Choroid plexus epithelial cell (primary cell): ENCODE results near the gene IFI30.

Experiments
- DNase-seq: peaks from one replicate; pipeline ENCODE4 v3.0.0-alpha.2; 2010; ENCODE audit warnings: low read depth
- H3K4me3 ChIP-seq: 2 replicates; pipeline ENCODE4 v1.5.1; 2011; ENCODE audit warnings: low read depth, mild to moderate bottlenecking, control low read depth, low read length, moderate library complexity
- TF ChIP-seq, protein P1 (sequence below): conservative IDR thresholded peaks from 2 replicates; pipeline ENCODE4 v1.5.1; 2011; ENCODE audit warnings: low read depth, mild to moderate bottlenecking, control low read depth, inconsistent platforms, low read length, moderate library complexity

Gene IFI30

DNA sequence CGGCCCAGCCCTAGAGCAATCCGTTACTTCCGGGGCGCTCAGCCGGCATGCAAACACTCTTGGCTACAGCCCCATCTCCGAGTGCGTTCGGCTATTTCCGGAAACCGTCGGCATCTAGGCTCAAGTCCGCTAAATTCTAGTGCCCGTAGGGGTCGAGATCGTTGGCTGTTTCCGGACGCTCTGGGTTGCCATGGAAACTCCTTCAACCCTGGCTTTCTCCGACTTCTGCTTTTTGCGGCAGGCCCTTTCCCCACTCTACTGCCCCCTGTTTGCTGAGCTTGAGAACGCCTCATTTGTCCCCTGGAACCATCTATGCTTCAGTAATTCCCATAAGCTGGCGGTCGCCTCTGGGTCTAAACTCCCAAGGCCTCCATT is 21.2 kb upstream of the IFI30 start:
- peak overlapping the region; percentile 67 for H3K4me3 ChIP-seq
- TF ChIP-seq, protein P1, sequence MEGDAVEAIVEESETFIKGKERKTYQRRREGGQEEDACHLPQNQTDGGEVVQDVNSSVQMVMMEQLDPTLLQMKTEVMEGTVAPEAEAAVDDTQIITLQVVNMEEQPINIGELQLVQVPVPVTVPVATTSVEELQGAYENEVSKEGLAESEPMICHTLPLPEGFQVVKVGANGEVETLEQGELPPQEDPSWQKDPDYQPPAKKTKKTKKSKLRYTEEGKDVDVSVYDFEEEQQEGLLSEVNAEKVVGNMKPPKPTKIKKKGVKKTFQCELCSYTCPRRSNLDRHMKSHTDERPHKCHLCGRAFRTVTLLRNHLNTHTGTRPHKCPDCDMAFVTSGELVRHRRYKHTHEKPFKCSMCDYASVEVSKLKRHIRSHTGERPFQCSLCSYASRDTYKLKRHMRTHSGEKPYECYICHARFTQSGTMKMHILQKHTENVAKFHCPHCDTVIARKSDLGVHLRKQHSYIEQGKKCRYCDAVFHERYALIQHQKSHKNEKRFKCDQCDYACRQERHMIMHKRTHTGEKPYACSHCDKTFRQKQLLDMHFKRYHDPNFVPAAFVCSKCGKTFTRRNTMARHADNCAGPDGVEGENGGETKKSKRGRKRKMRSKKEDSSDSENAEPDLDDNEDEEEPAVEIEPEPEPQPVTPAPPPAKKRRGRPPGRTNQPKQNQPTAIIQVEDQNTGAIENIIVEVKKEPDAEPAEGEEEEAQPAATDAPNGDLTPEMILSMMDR: peak; percentile 79
- DNase-seq: peak; percentile 99

DNA sequence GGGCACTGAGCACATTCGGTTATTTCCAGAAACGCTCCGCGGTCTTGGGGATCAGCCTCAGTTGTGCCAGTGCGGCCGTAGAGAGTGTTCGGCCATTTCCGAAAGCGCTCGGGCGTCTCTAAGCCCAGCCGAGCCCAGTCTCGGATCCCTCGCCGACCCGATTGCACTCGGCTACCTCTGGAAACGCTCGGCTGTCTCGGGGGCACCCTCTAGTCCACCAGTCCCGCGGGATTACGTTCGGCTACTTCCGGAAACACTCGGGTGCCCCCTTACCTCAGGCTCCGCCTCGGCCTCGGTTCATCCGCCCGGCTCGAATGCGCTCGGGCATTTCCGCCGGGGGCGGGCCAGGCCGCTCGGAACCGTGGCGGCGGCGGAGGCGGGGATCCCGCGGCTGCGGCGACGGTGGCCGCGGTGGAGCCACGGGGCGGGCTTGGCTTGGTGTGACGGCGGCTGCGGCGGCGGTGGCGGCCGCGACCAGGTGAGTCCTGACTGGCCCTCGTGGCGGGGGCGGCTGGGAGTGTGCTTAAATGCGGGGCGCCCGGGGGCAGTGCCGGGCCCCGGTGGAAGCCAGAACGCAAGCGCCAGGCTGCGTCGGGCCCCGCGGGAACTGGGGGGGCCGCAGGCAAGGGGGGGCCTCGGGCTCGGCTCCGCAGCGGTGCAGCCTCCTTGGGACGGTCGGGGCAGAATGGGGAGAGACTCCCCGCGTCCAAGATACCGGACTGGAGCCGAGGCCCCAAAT is 20.6 kb upstream of the IFI30 start, which contains the start of gene PIK3R2:
Gene PIK3R2 (plus strand): TSS at position 347 of the 739 bp plus-strand sequence. CDS start 2,717 bp downstream, outside the sequence.
- peak; percentile 99 for DNase-seq
- TF ChIP-seq, protein P1: no peak
- H3K4me3 ChIP-seq: peak within 1 kb of the TSS; percentile 89

DNA sequence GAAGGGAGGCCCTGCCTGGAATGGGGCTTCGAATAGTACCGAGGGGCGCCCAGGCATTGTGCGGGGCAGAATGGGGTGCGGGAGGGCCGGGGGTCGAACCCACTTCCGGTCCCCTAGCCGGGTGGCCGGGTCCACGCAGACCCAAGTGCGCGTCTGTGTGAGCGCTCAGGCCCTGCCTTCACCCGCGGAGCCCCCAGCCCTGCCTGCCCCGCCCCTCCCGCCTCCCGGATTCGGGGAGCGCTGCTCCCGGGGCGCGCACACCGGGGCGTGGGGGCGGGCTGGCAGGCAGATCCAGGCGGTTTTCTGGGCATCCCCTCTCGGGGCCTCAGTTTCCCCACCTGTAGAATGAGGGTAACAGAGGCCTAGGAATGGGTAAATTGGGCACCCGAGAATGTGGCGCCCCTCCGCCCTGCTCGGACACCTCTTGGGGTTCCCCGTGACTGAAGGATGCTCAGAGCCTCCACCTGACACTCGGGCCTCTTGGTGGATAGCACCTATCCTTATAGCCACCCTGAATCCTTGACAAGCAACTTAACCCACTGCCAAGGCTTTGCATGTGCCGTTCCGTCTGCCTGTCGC is 20.0 kb upstream of the IFI30 start:
- no peak for DNase-seq
- H3K4me3 ChIP-seq: peak overlapping the region; percentile 89
- TF ChIP-seq, protein P1: no peak

DNA sequence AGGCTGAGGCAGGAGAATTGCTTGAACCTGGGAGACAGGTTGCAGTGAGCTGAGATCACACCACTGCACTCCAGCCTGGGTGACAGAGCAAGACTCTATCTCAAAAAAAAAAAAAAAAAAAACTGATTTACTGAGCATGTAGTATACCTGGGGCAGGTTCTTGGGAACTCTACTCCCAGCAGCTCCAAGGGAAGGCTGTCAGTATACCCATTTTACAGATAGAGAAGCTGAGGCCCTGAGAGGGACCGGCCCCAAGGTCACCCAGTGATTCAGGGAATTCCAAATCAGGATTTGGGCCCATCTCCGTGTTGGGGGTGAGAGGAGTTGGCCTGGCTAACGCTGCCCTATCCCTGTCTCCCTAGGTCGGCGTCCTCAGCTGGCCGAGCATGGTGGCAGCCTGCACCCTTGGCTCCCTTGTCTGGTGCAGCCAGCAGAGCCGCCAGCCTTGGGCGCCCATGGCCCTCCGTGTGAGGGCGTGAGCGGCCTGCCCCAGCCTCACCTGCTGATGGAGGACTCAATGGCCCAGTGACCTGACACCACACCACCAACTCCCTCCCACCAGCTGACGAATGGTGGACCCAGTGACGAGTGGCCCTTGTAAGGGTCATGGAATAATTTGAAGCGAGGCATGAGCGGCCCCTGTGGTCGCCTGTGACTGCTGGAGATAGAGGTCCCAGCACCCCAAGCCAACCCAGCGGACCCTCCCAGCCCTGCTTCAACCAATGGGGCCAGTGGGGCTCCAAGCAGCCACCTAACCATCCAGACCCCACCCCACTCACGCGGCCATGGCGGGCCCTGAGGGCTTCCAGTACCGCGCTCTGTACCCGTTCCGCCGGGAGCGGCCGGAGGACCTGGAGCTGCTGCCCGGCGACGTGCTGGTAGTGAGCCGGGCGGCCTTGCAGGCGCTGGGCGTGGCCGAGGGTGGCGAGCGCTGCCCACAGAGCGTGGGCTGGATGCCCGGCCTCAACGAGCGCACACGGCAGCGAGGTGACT is 18.2 kb upstream of the IFI30 start:
- H3K4me3 ChIP-seq: no peak overlapping the region
- DNase-seq: no peak

DNA sequence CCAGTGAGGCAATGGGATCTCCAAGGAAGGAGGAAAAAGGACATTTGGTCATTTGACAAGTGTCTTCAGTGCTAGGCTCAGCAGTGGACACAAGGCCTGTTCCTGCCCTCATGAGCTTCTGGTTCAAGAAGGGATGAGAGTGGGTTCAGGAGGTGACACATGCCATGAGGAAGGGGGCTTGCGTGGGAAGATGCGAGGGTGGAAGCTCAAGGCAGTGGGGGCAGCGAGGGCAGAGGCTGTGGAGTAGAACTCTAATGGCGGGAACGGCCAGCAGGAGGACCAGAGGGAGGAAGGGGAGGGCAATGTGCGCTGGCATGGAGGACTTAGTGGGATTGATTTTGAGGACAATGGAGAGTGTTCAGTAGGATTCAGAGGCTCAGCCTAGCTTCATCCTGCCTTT is 17.3 kb upstream of the IFI30 start:
- TF ChIP-seq, protein P1: no peak
- no peak for DNase-seq

More for the DNA sequence above, 18.2 kb upstream of the IFI30 start:
- TF ChIP-seq, protein P1: no peak

DNA sequence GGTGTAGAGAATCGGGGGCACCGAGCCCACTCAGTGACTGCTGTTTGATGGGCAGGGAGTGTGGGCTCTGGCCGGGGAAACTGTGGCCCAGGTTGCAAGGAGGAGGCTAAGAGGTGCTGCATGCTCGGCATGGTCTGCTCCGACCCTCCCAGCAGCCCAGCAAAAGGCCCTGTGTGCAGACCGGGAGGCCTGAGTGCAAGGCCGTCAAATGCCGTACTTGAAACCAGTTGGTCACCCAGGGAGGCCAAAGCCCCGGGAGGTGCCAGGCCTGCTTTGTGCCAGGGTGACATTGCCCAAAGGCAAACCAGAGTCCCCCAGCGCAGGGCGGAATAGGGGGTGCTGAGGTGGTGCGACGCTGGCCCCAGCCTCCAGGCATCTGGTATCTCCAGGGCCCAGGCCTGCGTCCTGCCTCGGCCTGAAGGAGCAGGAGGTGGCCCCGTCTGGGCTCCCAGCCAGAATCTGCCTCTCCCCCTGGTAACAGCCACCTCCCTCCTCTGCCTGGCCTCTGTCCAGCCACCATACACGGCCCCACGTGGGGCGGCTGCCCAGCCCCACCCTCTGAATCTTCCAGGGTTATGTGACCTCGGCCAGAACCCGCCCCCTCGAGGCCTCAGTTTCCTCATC is 16.7 kb upstream of the IFI30 start:
- DNase-seq: peak; percentile 95
- H3K4me3 ChIP-seq: no peak overlapping the region
- TF ChIP-seq, protein P1: no peak

More for the DNA sequence above, 17.3 kb upstream of the IFI30 start:
- H3K4me3 ChIP-seq: no peak overlapping the region
